Endometrial microvascular endothelial cells (primary cell): ENCODE results near the gene EBF4. TPM values are rescaled to one million over a fixed set of nuclear protein-coding genes. Genes with fewer than 3 reads are reported as not detected.
"Not testable (repeated sequence)": the region's sequence is repeated elsewhere in the genome, so short reads cannot be mapped to it uniquely, and the experiment has no call there.

Source experiments
- in situ Hi-C: cut with HindIII; loops from 2 replicates; pipeline ENCODE4 v1.10.0; 2017; ENCODE audit warnings: low sequenced_read_pairs, low pct_unique_long_range_greater_than_20kb; ENCODE audit errors: inconsistent ontology term
- total RNA-seq: library from RNA; depleted of rRNA; stranded (reverse); fragments of >200 nt; gene quantifications from one replicate; pipeline ENCODE4 v1.2.3, GENCODE V29; 2015; ENCODE audit errors: inconsistent ontology term

EBF4 gene
- total RNA-seq, 1 donor from 2014 or later, result 0.37 TPM

DNA sequence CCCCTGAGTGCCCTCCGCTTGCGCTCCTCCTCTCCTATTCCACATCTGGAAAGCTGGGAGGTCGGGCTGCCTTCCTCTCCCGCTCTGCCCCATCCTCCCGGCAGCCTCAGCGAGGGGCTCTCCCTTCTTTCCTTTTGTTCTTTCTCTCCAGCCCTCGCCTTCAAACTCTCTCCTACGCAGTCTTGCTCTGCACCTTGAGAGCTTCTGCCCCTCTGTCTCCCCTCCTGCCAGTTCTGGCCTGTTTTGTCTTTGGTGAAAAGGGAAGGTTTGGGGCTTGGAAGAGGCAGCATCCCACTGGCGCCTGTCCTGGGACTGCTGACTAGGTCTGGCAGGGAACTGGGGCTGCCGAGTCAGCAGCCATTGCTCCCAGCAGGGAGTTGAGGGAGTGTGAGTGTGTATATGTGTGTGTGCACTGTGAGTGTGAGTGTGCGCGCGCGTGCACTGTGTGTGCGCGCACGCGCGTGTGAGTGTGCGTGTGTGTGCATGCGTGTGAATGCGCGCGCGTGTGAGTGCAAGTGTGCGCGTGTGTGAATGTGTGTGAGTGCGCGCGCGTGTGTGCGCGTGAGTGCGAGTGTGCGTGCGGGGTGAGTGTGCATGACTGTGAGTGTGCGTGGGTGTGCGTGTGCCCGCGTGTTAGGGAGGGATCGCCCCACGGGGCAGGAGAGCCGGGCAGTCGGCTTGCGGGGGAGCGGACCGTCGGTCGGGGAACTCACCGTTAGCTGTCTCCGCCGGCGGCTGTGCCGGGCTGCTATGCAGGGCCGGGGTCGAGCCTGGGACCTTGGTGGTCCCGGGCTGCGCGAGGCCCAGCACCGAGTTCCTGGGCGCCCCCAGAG lies 107.3 kb downstream of the EBF4 start:
- in situ Hi-C loops, result no loop called here

DNA sequence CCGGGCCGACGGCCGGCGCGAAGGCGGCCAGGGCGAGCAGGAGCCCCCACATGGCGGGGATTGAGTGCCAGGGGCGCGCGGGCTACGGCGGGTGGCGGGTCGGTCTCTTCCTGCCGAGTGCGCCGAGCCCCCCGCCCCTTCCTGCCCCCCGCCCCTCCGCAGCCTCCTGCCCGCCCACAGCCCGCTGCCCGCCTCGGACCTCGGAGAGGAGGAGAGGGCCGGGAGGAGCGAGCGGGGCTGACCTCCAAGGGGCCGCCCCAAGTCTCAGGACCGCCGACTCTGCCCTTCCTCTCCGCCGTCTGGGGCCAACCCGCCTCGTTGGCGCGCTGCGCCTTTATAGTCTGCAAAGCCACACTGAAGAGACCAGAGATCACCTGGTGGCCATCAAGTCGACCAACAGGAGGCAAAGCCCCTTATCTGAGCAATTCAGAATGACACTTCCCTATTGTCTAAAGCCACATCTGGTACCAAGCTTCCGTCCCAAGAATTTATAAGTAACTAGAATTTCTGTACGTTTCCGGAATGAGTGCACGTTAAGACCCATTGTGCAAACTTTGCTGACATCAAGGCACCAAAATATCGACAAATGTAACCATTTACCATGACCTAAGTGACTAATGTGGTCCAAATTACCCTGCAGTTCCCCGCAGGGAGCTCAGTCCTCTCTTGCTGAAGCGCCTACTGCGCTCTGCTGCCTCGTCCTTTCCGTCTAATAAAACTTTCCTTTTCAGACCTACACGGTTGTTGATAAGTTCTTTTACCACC lies 108.1 kb downstream of the EBF4 start, which contains the start of gene CPXM1:
TSS of gene CPXM1 (minus strand) at position 107 of the 765 bp plus-strand sequence. CDS start at position 52, 55 bp downstream.
- in situ Hi-C loops, result no loop called here

DNA sequence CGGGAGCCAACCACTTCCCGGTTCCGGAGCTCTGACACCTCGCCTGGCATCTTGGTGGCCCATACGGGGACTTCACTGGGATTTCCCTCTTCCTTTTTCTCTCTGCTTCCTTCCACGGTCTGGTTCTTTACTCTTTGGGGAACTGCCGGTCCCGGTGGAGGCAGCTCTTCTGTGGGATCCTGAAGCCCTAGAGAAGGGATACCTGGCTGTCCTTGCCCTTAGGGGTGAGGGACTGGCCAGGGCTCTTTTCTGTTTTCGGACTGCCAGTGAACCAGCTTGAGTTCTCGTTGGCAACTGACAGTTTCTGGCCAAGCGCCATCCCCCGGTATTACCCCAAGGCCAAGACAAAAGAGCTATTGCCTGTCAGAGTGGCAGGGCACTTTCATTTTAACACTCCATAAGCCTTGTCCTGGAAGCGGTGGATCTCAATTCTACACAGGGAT lies 108.7 kb downstream of the EBF4 start:
- in situ Hi-C loops, result no loop called here

DNA sequence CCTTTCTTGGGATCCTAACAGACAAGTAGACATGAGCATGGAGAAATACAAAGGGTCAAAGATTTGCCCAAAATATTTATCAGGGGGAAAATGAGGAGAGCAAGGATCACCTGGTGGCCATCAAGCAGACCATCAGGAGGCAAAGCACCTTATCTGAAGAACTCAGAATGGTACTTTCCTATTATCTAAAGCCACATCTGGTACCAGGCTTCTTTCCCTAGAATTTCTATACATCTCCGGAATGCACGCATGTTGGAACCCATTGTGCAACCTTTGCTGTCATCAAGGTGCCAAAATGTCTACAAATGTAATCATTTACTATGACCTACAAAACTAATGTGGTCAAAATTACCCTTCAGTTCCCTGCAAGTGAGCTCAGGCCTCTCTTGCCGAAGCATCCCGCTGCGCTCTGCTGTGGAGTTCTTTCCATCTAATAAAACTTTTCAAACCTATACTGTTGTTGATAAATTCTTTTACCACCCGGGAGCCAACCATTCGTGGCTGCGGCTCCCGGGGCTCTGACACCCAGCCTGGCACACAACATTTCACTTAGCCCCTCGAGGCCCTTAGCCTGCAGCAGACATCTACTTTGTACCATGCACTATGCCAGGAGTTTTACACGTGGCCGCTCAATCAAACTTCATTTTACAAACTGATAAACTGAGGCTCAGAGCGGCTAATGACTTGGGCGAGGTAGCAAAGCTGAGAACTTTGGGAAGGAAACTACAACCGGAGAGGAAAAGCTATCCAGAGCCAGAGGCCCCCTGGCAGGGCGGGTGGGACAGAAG lies 111.7 kb downstream of the EBF4 start:
- in situ Hi-C loops, result no loop called here

DNA sequence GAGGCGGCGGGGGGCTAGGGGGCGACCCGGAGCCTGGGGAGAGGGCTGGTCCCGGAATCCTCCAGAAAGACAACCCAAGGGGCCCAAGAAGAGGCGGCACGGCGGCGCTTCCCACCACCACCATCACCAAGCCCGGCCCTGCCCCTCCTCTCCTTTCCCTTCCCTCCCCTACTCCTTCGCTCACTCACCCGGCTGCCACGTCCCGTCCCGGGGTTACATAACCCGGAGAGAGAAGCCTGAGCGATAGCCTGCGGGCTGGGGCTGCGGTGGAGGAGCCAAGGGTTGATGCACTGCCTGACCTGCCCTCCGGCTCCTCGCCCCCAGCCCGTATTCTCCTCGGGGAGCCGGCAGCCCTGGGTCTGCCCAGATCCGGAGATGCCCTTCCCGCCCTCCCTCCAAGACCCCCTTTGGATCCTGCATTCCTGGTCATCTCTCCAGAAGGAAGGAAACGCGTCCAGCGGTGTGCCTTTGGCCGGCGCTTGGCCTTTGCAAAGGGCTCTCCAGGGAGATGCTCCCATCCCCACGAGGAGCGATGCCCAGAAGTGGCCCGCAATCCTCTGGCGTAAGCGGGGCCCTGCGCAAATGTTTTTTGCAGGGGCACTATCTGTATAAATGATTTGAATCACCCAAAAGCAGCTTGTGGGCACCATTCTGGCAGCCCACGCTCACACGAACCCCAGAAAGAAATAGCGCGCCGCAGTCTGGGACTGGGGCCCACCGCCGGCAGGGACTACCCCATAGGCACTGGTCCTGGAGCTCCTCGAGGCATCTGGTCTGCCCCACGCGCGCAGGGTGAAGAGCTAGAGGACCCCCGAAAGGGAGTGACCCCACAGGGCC lies 112.5 kb downstream of the EBF4 start:
- in situ Hi-C loops, result no loop called here

DNA sequence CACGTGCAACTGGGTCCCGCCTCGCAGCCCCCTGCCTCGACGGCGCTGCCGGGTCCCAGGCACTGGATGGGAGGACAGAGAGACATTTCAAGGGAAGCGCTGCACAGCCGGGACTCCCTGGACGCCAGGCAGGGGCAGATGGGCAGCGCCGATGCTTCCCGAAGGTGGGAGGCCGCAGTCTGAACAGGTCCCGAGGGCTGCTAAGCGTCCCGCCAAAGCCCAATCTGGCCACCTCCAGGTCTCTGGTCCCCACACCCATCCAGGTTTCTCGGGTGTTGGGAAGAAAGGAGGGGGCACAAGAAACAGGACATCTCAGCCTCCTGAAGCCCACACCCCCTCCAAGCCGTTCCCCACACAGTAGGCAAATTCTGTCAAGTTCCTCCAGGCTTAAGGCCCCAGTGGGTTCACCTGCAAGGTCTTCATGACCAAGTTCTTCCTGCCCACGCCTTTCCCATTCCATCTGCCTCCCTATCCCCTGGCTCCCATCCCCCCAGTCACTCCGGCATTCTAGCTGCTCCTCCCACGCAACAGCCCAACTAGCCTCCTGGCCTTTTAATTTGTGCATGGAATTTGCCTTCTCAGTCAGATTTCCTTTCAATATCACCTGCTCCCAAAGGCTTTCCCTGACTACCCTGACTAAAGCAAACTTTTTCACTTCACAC lies 113.2 kb downstream of the EBF4 start:
- in situ Hi-C loops, result no loop called here

DNA sequence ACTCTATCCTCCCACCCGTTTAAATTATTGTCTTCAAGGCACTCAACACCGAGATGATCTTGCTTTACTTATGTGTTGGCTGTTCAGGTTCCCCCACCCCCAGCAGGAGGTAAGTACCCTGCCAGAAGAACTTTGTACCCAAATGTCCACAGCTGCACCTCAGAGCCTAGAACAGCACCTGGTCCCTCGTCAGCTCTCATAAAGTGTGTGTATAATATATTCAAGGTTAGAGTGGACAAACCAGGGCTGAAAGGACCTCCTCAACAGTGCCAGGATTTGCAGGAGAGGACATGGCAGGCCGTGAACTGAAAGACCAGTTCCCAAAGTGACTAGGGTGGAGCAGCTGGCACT lies 113.7 kb downstream of the EBF4 start:
- in situ Hi-C loops, result no loop called here

DNA sequence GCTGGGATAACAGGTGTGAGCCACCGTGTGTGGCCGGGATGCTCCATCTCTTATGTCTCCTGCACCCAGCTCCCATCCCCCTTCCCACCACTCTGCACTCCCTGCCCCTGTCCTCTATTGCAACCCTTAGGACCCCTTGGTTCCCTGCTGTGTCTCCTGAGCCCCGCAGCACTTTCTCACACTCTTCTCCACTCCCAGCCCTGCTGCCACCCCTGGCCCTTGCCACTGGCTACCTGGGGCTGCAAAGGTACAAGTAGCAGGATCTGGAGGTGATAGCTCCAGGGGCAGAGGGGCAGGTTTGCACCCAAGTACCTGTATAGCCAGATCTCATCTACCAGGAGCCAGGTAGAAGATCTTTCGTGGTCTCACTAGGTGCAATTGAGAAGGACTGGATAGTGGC lies 114.4 kb downstream of the EBF4 start:
- in situ Hi-C loops, result no loop called here

DNA sequence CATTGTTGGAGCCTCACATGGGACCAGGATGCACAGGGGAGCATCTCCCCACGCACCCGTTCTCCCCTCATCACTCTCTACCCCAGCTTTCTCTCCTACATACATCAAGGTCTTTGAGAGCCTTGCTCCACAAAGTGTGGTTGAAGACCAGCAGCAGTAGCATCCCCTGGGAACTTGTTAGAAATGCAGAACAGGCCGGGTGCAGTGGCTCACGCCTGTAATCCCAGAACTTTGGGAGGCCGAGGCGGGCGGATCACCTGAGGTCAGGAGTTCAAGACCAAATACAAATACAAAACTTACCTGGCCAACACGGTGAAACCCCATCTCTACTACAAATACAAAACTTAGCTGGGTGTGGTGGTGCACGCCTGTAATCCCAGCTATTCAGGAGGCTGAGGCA lies 115.3 kb downstream of the EBF4 start:
- in situ Hi-C loops, result not testable (repeated sequence)

DNA sequence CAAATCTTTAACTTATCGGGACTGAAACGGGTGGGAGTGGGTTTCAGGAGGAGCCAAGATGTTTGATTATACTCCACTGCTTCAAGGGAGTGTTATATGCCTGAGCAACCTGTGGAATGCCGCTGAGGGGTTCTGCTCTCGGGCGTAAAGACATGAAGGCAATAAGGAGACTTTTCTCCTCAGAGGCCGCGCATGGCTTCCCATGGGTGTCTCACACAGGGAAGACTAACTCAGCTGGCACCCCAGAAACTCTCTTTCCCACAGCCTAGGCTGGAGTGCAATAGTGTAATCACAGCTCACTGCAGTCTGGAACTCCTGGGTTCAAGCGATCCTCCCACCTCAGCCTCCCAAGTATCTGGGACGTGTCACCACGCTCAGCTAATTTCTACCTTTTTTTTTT lies 117.1 kb downstream of the EBF4 start:
- in situ Hi-C loops, result no loop called here

Other genes with a start within 250 kb of the EBF4 start
- 653 TPM for gene SNRPB, start 222.0 kb upstream of the EBF4 start, total RNA-seq
- gene ZNF343, start 183.9 kb upstream of the EBF4 start, total RNA-seq, result 5.5 TPM
- gene TMC2, start 156.2 kb upstream of the EBF4 start, total RNA-seq, result not detected
- 190 TPM for gene NOP56, start 40.1 kb upstream of the EBF4 start, total RNA-seq
- gene IDH3B, start 28.6 kb upstream of the EBF4 start, total RNA-seq, result 108 TPM
- 0.93 TPM for gene CPXM1, start 107.8 kb downstream of the EBF4 start, total RNA-seq
- gene C20orf141, start 122.2 kb downstream of the EBF4 start, total RNA-seq, result not detected
- gene TMEM239, start 123.6 kb downstream of the EBF4 start, total RNA-seq, result not detected
- 13.0 TPM for gene PCED1A, start 147.9 kb downstream of the EBF4 start, total RNA-seq
- gene VPS16, start 148.0 kb downstream of the EBF4 start, total RNA-seq, result 46.1 TPM
- gene PTPRA, start 180.7 kb downstream of the EBF4 start, total RNA-seq, result 53.5 TPM